Progenitor cell of endocrine pancreas (in vitro differentiated cells): Measurements from ENCODE around the gene OR4D11. TPM values are rescaled to one million over a fixed set of nuclear protein-coding genes. Genes with fewer than 3 reads are reported as not detected.
"Not testable (repeated sequence)": the region's sequence is repeated elsewhere in the genome, so short reads cannot be mapped to it uniquely, and the experiment has no call there.

Experiments used
- DNase-seq: peaks from one replicate; pipeline ENCODE4 v3.0.0; 2021; ENCODE audit warnings: low spot score; ENCODE audit not compliant: unreplicated experiment
- H3K27ac Mint-ChIP-seq: 2 replicates; pipeline ENCODE4 v1.8.0; 2021; ENCODE audit warnings: mild to moderate bottlenecking, moderate library complexity, mixed read lengths
- H3K27me3 Mint-ChIP-seq: 2 replicates; pipeline ENCODE4 v1.8.0; 2021; ENCODE audit warnings: mixed read lengths
- H3K36me3 Mint-ChIP-seq: 2 replicates; pipeline ENCODE4 v1.8.0; 2022; ENCODE audit warnings: mixed read lengths; ENCODE audit not compliant: insufficient read depth
- H3K4me1 Mint-ChIP-seq: 2 replicates; pipeline ENCODE4 v1.8.0; 2021; ENCODE audit warnings: low read depth, mixed read lengths
- H3K4me3 Mint-ChIP-seq: 2 replicates; pipeline ENCODE4 v1.8.0; 2021; ENCODE audit warnings: low read depth, mild to moderate bottlenecking, moderate library complexity, mixed read lengths
- H3K9me3 Mint-ChIP-seq: 2 replicates; pipeline ENCODE4 v1.8.0; 2021; ENCODE audit warnings: low read depth, mixed read lengths
- total RNA-seq: library from RNA; stranded (reverse); gene quantifications from 2 replicates; pipeline ENCODE4 v1.2.1, GENCODE V29; 2021
- TF ChIP-seq, protein P1 (sequence below): fragments of 200-600 bp; sonication (generic); IDR thresholded peaks from one replicate; pipeline ENCODE4 v1.5.0; 2021; ENCODE audit warnings: antibody characterized with exemption, mild to moderate bottlenecking; ENCODE audit not compliant: unreplicated experiment

OR4D11 gene
- total RNA-seq, 1 donor from 2014 or later: not detected

DNA sequence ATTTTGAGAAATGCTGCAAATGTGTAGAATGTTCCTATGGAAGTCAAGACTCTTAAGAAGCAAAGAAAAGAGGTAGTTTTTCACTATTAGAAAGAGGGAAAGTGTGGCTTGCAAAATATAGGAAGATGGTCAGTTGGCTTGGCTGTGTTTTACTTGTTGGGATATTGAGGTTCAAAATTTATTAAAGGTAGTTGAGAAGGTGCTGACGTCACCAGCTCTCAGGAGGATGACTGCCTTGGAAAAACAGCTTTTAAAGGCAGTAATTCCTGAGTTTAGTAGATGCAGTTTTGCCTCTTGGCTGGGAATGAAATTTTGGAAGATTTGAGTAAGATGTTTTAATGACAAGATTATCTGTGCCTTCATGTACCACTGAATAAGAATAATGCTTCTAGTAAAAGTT, 8.3 kb downstream of the OR4D11 start:
- no peak for DNase-seq
- H3K4me1 Mint-ChIP-seq: no peaks in the 10 kb centered on the region
- H3K36me3 Mint-ChIP-seq: no peaks in the 10 kb centered on the region
- no peak overlapping the region for H3K4me3 Mint-ChIP-seq
- peaks cover 4% of the 10 kb centered on the region for H3K27me3 Mint-ChIP-seq
- no peaks in the 10 kb centered on the region for H3K9me3 Mint-ChIP-seq
- H3K27ac Mint-ChIP-seq: no peak overlapping the region
- TF ChIP-seq, protein P1, sequence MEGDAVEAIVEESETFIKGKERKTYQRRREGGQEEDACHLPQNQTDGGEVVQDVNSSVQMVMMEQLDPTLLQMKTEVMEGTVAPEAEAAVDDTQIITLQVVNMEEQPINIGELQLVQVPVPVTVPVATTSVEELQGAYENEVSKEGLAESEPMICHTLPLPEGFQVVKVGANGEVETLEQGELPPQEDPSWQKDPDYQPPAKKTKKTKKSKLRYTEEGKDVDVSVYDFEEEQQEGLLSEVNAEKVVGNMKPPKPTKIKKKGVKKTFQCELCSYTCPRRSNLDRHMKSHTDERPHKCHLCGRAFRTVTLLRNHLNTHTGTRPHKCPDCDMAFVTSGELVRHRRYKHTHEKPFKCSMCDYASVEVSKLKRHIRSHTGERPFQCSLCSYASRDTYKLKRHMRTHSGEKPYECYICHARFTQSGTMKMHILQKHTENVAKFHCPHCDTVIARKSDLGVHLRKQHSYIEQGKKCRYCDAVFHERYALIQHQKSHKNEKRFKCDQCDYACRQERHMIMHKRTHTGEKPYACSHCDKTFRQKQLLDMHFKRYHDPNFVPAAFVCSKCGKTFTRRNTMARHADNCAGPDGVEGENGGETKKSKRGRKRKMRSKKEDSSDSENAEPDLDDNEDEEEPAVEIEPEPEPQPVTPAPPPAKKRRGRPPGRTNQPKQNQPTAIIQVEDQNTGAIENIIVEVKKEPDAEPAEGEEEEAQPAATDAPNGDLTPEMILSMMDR: no peak

DNA sequence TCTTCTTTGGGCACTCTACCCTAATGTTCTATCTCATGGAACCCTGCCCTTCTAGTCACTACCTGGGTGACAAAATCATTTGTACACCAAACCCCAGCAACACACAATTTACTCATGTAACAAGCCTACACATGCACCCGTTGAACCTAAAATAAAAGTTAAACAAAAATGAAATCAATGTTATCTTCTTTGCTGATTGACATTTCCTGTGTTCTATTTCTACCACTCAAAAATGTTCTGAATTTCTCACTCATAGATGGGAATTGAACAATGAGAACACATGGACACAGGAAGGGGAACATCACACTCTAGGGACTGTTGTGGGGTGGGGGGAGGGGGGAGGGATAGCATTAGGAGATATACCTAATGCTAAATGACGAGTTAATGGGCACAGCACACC, 16.8 kb downstream of the OR4D11 start:
- not testable (repeated sequence) for H3K4me1 Mint-ChIP-seq, H3K4me3 Mint-ChIP-seq, H3K9me3 Mint-ChIP-seq, DNase-seq, H3K27ac Mint-ChIP-seq, H3K27me3 Mint-ChIP-seq, H3K36me3 Mint-ChIP-seq

DNA sequence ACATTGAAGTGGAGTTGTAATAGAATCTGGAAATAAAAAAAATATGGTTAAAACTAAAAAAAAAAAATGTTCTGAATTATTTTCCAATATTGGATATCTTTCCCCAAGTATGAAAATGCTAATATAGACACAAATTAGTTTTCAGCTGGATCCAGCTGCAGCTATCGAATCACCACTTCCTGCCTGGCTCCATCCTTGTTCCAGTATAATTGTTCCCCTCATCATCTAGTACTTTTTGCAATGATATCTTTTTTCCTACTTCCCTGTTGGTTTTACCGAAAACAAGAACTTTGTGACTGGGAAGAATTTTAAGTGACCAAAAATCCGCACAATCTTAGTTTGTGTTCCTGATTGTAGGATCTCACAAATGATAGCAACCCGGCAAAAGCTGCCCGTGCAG, 17.4 kb downstream of the OR4D11 start:
- Mint-ChIP-seq H3K4me3 (no peak overlapping the region), H3K9me3 (no peaks in the 10 kb centered on the region), H3K27ac (no peak overlapping the region), H3K27me3 (no peaks in the 10 kb centered on the region), H3K36me3 (no peaks in the 10 kb centered on the region), H3K4me1 (no peaks in the 10 kb centered on the region)
- TF ChIP-seq, protein P1: no peak
- DNase-seq: no peak

DNA sequence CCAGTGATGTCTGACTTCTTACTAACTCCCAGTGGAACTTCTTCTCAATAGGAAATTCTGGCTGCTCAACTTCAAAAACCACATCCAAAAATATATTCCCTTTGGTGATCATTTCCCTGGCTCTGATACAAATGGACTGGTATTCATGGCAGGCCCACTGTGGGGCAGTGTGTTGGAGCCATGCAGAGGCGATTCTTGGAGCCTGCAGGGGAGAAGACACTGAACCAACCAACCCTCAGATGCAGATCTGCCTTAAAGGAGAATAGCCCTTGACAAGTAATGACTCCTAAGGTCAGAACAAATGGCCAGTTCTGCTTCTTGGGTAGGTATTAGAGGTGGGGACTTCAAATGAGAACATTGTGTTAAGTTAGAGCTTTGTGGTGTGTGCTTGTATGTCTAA, 20.2 kb downstream of the OR4D11 start:
- H3K9me3 Mint-ChIP-seq: no peaks in the 10 kb centered on the region
- H3K27me3 Mint-ChIP-seq: no peaks in the 10 kb centered on the region
- H3K4me3 Mint-ChIP-seq: no peak overlapping the region
- TF ChIP-seq, protein P1: no peak
- no peaks in the 10 kb centered on the region for H3K4me1 Mint-ChIP-seq
- H3K36me3 Mint-ChIP-seq: no peaks in the 10 kb centered on the region
- DNase-seq: no peak
- H3K27ac Mint-ChIP-seq: no peak overlapping the region

DNA sequence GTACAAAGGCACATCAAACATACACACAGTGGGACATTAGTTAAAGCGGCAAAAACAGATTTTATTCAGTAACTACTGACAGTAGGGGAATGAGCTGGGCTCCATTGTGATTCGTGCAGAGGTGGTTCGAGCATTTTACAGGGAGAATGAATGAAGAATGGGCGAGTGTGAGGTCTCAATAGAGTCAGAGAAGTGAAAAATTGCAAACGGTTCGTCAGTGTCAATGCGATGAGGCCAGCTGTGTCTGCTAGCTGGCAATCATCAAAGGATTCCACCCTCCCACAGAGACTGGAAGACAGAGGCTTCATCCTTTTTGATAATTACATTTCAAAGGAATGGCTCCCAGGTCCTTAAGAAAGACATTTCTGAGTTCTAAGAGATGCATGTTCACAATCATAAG, 25.3 kb downstream of the OR4D11 start:
- Mint-ChIP-seq H3K4me1 (no peaks in the 10 kb centered on the region), H3K9me3 (peaks cover 4% of the 10 kb centered on the region), H3K27ac (no peak overlapping the region), H3K4me3 (no peak overlapping the region), H3K36me3 (no peaks in the 10 kb centered on the region), H3K27me3 (no peaks in the 10 kb centered on the region)
- TF ChIP-seq, protein P1: no peak
- DNase-seq: no peak

DNA sequence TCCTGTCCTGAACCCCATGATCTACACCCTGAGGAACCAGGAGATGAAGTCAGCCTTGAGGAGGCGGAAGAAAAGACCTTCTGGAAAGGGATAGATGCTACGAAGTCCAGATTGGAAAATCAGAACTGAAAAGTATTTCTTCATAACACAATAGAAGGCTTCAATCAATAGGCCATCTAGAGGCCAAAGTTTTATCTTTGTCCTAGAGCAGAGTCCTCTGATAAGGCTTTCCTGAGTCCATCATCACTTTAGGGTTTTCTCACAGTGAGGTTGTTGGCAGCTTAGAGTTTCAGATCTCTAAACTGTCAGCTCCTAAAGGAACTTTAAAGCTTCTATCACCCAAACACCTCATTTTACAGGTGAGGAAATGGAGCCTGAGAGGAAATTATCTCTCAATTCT, 29.2 kb downstream of the OR4D11 start:
- no peak for DNase-seq
- H3K4me3 Mint-ChIP-seq: no peak overlapping the region
- no peak overlapping the region for H3K27ac Mint-ChIP-seq
- TF ChIP-seq, protein P1: no peak
- peaks cover 4% of the 10 kb centered on the region for H3K9me3 Mint-ChIP-seq
- peaks cover 3% of the 10 kb centered on the region for H3K4me1 Mint-ChIP-seq
- no peaks in the 10 kb centered on the region for H3K36me3 Mint-ChIP-seq
- H3K27me3 Mint-ChIP-seq: no peaks in the 10 kb centered on the region
